EL (cell line): Measurements from ENCODE around the gene SIM1.
A peak's percentile ranks its signal among the peaks of the same experiment; 100 is the strongest.
"Not testable (repeated sequence)": the region's sequence is repeated elsewhere in the genome, so short reads cannot be mapped to it uniquely, and the experiment has no call there.

ENCODE experiments used
- DNase-seq: peaks from one replicate; pipeline ENCODE4 v3.0.0-alpha.2; 2016

Gene SIM1

GRCh38 chr6:100417036-100417435, 47.7 kb downstream of the SIM1 start:
- no peak for DNase-seq

- no peak for DNase-seq
These were observed 49.0 kb downstream of the SIM1 start for GRCh38 chr6:100415768-100416167.

GRCh38 chr6:100412872-100413271, 51.8 kb downstream of the SIM1 start:
- DNase-seq: no peak

- no peak for DNase-seq
These were observed 60.7 kb downstream of the SIM1 start for GRCh38 chr6:100404051-100404450.

GRCh38 chr6:100393493-100393892, 71.2 kb downstream of the SIM1 start:
- no peak for DNase-seq

GRCh38 chr6:100392423-100392822, 72.3 kb downstream of the SIM1 start:
- no peak for DNase-seq

GRCh38 chr6:100388868-100389519, 75.7 kb downstream of the SIM1 start:
- no peak for DNase-seq

GRCh38 chr6:100382767-100383195, 81.9 kb downstream of the SIM1 start:
- no peak for DNase-seq

- no peak for DNase-seq
These were observed 82.7 kb downstream of the SIM1 start for GRCh38 chr6:100382031-100382430.

- DNase-seq: no peak
These were observed 83.6 kb downstream of the SIM1 start for GRCh38 chr6:100381111-100381510.

- no peak for DNase-seq
These were observed 85.3 kb downstream of the SIM1 start for GRCh38 chr6:100379386-100379785.

GRCh38 chr6:100378576-100378975, 86.1 kb downstream of the SIM1 start:
- DNase-seq: no peak

GRCh38 chr6:100376103-100376502, 88.6 kb downstream of the SIM1 start:
- DNase-seq: no peak

- no peak for DNase-seq
These were observed 92.2 kb downstream of the SIM1 start for GRCh38 chr6:100372326-100373091.

- no peak for DNase-seq
These were observed 93.1 kb downstream of the SIM1 start for GRCh38 chr6:100371591-100371990.

GRCh38 chr6:100370265-100370664, 94.5 kb downstream of the SIM1 start:
- DNase-seq: peak; percentile 29

- peak; percentile 69 for DNase-seq
These were observed 98.3 kb downstream of the SIM1 start for GRCh38 chr6:100366419-100366818.

- DNase-seq: no peak
These were observed 101.1 kb downstream of the SIM1 start for GRCh38 chr6:100363651-100364050.

GRCh38 chr6:100354736-100355641, 109.7 kb downstream of the SIM1 start:
- DNase-seq: not testable (repeated sequence)

- peak; percentile 77 for DNase-seq
These were observed 111.3 kb downstream of the SIM1 start for GRCh38 chr6:100353276-100354015.

- no peak for DNase-seq
These were observed 114.6 kb downstream of the SIM1 start for GRCh38 chr6:100350139-100350538.

GRCh38 chr6:100349366-100349765, 115.4 kb downstream of the SIM1 start:
- no peak for DNase-seq
